K562 treated with DMSO at 1 percent for 48 hours (cell line): ENCODE data around the gene PRCP. TPM values are rescaled to one million over a fixed set of nuclear protein-coding genes. Genes with fewer than 3 reads are reported as not detected.

Experiments
- total RNA-seq: library from RNA; unstranded; fragments of 300-600 nt; gene quantifications from 2 replicates; pipeline ENCODE4 v1.2.3, GENCODE V29; 2022; ENCODE audit warnings: low replicate concordance; ENCODE audit errors: extremely low read depth

PRCP gene
- total RNA-seq = not detected in 2 replicates

DNA sequence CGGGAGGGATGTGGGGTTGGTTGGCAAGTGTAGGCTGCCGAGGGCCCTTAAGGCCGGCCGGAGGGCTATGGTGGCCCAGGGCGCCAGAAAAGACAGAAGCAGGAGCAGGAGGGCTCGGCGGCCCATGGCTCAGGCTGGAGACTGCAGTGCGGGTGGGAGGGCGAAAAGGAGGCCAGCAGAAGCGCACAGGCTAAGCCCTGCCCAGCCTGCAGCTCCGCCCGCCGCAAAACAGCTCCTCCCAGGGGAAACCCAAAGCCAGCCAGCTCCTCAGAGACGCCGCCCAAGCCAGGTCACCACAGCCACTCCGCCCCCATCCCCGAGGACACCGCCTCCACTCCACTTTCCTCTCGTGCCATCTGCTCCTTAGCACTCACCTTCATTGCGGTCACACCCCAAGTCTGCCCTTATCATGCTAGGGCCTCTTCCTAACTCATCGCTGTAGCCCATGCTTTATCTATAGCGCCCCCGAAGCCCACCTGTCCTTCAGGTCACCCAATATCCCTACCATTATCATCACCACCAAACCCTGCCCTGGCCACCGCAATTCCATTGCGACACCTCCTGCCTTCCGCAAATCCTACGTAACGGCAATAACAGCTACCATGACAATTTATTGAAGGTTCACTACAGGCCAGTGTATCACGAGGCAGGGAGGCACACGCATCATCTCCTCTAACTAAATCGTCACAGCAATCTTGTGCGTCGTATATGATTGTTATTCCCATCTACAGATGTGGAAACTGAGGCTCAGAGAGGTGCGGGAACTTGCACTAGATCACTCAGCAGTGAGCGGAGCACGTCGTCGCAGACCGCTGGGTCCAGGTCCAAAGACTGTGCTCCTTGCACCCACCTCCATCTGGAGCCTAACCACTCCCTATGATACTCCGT is at the start of gene PRCP:
Gene PRCP (minus strand): TSS at position 154 of the 888 bp plus-strand sequence. CDS start 28 bp downstream, at position 126.

DNA sequence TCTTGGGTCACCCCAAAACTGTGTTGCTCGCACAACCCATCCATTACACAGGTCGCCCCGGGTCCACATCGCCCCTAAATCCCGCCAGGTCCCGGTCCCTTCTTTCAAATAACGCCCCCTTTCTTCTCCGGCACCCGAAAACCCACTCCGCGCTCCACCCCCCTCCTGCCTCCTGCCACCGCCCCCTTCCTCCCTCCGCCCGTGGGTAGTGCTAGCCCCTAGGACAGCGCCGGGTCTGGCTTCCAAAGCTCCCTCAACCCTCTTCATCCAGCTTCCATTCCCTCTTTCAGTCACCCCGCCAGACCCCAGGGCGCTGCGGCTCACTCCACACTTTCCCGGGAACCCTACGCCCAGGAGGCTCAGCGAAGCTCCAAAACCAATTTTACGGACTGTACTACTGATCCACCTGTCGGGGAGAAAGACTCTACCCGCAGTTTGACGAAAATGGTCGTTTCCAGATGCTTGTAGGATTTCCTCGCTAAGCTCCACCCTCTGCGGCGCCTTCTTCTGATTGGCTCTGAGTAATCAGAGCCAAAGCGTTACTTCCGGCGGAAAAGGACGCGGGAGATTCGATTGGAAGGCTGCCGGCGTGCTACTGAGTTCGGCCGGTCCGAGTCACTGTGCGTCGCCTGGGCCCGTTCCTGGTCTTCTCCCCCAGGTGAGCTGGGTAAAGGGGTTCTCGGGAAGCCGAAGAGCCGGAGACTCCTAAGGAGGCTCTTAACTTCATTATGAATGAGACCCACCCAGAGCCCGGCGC is 1.1 kb upstream of the PRCP start, which contains the start of gene DDIAS:
Gene DDIAS (plus strand): TSS at position 572 of the 757 bp plus-strand sequence. CDS start 13,003 bp downstream, outside the sequence.

Other genes with a start within 250 kb of the PRCP start
- gene FAM181B, start 166.6 kb downstream of the PRCP start, total RNA-seq = not detected in 2 replicates
- gene DDIAS, start 1.3 kb upstream of the PRCP start, total RNA-seq = not detected in 2 replicates
- not detected in 2 replicates for gene RAB30, start 171.5 kb upstream of the PRCP start, total RNA-seq